ENCODE results near the gene UNC13A.

The UNC13A gene

DNA sequence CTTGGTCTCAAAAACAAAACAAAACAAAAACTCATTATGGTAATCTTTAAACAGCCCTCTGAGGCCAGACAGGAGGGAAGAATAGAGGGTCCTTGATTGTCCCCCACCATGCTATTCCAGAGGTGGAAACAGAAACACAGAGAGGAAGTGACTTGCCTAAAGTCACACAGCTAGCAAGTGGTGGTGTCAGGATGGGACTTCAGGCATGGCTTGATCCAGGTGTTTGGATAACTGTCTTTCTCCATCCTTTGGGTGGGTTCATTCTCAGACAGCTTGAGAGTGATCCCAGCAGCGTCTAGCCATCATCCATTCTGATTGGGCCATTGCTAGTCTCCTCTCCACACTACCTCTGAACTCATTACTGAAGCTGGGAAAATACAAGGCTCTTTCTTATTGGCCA lies 120.2 kb downstream of the UNC13A start:
- Histone ChIP-seq H3K4me3 (ENCODE audit: low read depth, low read length) (no peak overlapping the region), H3K9me3 (ENCODE audit: control insufficient read depth, insufficient read depth, low read length) (no peaks in the 10 kb centered on the region), H3K9ac (ENCODE audit: low read depth, low read length) (no peak overlapping the region), H3K4me1 (ENCODE audit: control insufficient read depth, insufficient read depth, low read length) (no peaks in the 10 kb centered on the region), H3K27me3 (ENCODE audit: control insufficient read depth, insufficient read depth, low read length) (no peaks in the 10 kb centered on the region), H3K36me3 (ENCODE audit: control insufficient read depth, insufficient read depth, low read length) (no peaks in the 10 kb centered on the region)

DNA sequence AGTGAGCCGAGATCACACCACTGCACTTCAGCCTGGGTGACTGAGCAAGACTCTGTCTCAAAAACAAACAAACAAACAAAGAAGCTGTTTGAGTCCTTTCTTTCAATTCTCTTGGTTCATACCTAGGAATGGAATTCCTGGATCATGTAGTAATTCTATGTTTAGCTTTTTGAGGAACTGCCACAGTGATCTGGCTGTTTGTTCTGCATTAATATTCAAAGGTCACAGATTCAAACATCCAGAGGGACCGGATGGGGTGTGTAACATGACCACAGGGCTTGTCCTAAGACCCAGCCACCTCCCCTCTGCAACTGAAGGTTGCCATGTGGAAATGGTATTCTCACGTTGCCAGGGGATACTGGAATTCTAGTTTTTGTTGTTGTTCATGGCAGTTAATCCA lies 122.5 kb downstream of the UNC13A start:
- Histone ChIP-seq H3K4me1 (ENCODE audit: control insufficient read depth, insufficient read depth, low read length) (no peaks in the 10 kb centered on the region), H3K9ac (ENCODE audit: low read depth, low read length) (no peak overlapping the region), H3K36me3 (ENCODE audit: control insufficient read depth, insufficient read depth, low read length) (no peaks in the 10 kb centered on the region), H3K4me3 (ENCODE audit: low read depth, low read length) (no peak overlapping the region), H3K27me3 (ENCODE audit: control insufficient read depth, insufficient read depth, low read length) (no peaks in the 10 kb centered on the region), H3K9me3 (ENCODE audit: control insufficient read depth, insufficient read depth, low read length) (no peaks in the 10 kb centered on the region)

DNA sequence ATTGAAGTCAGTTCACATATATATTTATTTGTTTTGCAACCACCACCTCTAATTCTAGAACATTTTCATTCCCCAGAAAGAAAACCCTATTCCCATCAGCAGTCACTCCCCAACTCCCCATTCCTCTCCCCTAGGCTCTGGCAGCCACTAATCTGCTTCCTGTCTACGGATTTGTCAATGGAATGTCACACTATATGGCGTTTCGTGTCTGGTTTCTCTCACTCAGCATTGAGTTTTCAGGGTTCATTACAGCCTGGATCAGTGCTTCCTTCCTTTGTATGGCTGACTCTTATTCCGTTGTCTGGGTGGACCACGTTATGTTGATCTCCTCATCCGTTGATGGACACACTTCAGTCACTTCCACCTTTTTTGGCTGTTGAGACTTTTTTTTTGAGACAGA lies 123.4 kb downstream of the UNC13A start:
- Histone ChIP-seq H3K36me3 (ENCODE audit: control insufficient read depth, insufficient read depth, low read length) (peaks cover 5% of the 10 kb centered on the region), H3K4me3 (ENCODE audit: low read depth, low read length) (no peak overlapping the region), H3K4me1 (ENCODE audit: control insufficient read depth, insufficient read depth, low read length) (no peaks in the 10 kb centered on the region)

DNA sequence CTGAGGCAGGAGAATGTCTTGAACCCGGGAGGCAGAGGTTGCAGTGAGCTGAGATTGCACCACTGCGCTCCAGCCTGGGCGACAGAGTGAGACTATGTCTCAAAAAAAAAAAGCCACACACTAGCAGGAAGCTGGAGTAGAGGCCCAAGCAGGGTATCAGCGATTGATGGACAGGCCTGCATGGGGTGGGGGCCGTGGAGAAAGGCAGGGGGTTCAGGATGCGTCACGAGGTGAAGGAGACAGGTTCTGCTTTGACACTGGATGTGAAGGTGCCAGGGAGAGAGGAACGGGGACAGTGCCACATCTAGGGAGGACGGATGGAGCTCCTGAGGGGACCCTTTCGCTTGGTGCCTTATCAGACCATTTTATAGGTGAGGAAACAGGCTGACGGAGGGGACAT lies 125.6 kb downstream of the UNC13A start:
- H3K36me3 ChIP-seq (ENCODE audit: control insufficient read depth, insufficient read depth, low read length) = peaks cover 5% of the 10 kb centered on the region
- H3K4me1 ChIP-seq (ENCODE audit: control insufficient read depth, insufficient read depth, low read length) = no peaks in the 10 kb centered on the region
- no peak overlapping the region for H3K9ac ChIP-seq (ENCODE audit: low read depth, low read length)
- H3K27me3 ChIP-seq (ENCODE audit: control insufficient read depth, insufficient read depth, low read length) = no peaks in the 10 kb centered on the region
- H3K9me3 ChIP-seq (ENCODE audit: control insufficient read depth, insufficient read depth, low read length) = no peaks in the 10 kb centered on the region
- H3K4me3 ChIP-seq (ENCODE audit: low read depth, low read length) = no peak overlapping the region

More for the DNA sequence above, 123.4 kb downstream of the UNC13A start:
- Histone ChIP-seq H3K27me3 (ENCODE audit: control insufficient read depth, insufficient read depth, low read length) (no peaks in the 10 kb centered on the region), H3K9me3 (ENCODE audit: control insufficient read depth, insufficient read depth, low read length) (no peaks in the 10 kb centered on the region), H3K9ac (ENCODE audit: low read depth, low read length) (no peak overlapping the region)

DNA sequence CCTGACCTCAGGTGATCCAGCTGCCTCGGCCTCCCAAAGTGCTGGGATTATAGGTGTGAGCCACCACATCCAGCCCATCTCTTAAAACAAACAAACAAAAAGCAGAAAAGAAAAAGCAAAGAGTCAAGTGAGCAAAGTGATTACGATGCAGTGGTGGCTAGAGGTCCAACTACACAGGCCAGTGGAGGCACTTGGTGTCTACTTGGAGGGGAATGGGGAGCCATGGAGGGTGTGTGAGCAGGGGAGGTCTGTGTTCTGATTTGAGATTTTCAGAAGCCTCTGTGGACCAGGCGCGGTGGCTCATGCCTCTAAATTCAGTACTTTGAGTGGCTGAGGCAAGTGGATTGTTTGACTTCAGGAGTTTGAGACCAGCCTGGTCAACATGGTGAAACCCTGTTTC lies 126.1 kb downstream of the UNC13A start:
- no peaks in the 10 kb centered on the region for H3K9me3 ChIP-seq (ENCODE audit: control insufficient read depth, insufficient read depth, low read length)
- H3K36me3 ChIP-seq (ENCODE audit: control insufficient read depth, insufficient read depth, low read length) = peaks cover 5% of the 10 kb centered on the region
- no peak overlapping the region for H3K9ac ChIP-seq (ENCODE audit: low read depth, low read length)
- H3K27me3 ChIP-seq (ENCODE audit: control insufficient read depth, insufficient read depth, low read length) = no peaks in the 10 kb centered on the region
- no peaks in the 10 kb centered on the region for H3K4me1 ChIP-seq (ENCODE audit: control insufficient read depth, insufficient read depth, low read length)
- H3K4me3 ChIP-seq (ENCODE audit: low read depth, low read length) = no peak overlapping the region

DNA sequence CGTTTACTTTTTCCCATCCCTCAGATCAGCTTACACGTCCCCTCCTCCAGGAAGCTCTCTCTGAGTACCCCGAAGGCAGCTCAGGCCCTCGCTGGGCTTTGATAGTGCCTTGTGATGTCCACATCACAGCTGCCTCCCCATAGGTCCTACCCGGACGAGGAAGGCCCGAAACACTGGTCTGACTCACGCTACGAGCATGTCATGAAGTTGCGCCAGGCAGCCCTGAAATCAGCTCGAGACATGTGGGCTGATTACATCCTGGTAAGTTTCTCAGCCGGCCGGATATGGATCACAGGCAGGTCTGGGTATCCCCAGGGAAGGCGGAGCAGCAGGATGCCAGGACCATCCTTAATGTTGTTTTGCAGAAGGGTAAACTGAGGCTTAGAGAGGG lies 128.0 kb downstream of the UNC13A start:
- no peaks in the 10 kb centered on the region for H3K4me1 ChIP-seq (ENCODE audit: control insufficient read depth, insufficient read depth, low read length)
- peaks cover 6% of the 10 kb centered on the region for H3K27me3 ChIP-seq (ENCODE audit: control insufficient read depth, insufficient read depth, low read length)
- no peak overlapping the region for H3K9ac ChIP-seq (ENCODE audit: low read depth, low read length)
- no peak overlapping the region for H3K4me3 ChIP-seq (ENCODE audit: low read depth, low read length)
- peaks cover 5% of the 10 kb centered on the region for H3K36me3 ChIP-seq (ENCODE audit: control insufficient read depth, insufficient read depth, low read length)
- H3K9me3 ChIP-seq (ENCODE audit: control insufficient read depth, insufficient read depth, low read length) = no peaks in the 10 kb centered on the region

DNA sequence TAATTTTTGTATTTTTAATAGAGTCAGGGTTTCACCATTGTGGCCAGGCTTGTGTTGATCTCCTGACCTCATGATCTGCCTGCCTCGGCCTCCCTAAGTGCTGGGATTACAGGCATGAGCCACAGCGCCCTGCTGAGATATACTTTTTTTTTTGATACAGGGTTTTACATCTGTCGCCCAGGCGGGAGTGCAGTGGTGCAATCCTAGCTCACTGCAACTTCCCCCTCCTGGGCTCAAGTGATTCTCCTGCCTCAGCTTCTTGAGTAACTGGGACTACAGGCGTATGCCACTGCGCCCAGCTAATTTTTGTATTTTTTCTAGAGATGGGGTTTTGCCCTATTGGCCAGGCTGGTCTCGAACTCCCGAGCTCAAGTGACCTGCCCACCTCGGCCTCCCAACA lies 130.7 kb downstream of the UNC13A start:
- no peak overlapping the region for H3K9ac ChIP-seq (ENCODE audit: low read depth, low read length)
- no peaks in the 10 kb centered on the region for H3K4me1 ChIP-seq (ENCODE audit: control insufficient read depth, insufficient read depth, low read length)
- H3K36me3 ChIP-seq (ENCODE audit: control insufficient read depth, insufficient read depth, low read length) = peaks cover 5% of the 10 kb centered on the region

DNA sequence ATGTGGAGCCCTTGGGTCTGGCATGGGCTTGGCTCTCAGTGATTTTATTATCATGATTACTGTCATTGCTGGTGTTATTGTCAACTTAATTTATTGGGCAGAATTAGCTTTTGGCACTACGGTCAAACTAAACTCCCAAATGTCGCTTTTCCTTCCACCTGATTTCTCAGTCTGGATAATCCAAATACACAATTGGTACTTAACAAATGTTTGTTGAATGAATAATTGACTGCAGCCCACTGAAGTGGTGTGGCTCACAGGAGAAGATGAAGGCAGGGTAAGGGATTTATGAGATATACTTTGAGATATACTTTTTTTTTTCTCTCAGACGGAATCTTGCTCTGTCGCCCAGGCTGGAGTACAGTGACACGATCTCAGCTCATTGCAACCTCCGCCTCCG lies 131.2 kb downstream of the UNC13A start:
- Histone ChIP-seq H3K27me3 (ENCODE audit: control insufficient read depth, insufficient read depth, low read length) (peaks cover 6% of the 10 kb centered on the region), H3K4me3 (ENCODE audit: low read depth, low read length) (no peak overlapping the region), H3K9ac (ENCODE audit: low read depth, low read length) (no peak overlapping the region), H3K4me1 (ENCODE audit: control insufficient read depth, insufficient read depth, low read length) (no peaks in the 10 kb centered on the region), H3K9me3 (ENCODE audit: control insufficient read depth, insufficient read depth, low read length) (no peaks in the 10 kb centered on the region), H3K36me3 (ENCODE audit: control insufficient read depth, insufficient read depth, low read length) (peaks cover 5% of the 10 kb centered on the region)

More for the DNA sequence above, 130.7 kb downstream of the UNC13A start:
- Histone ChIP-seq H3K27me3 (ENCODE audit: control insufficient read depth, insufficient read depth, low read length) (peaks cover 6% of the 10 kb centered on the region), H3K4me3 (ENCODE audit: low read depth, low read length) (no peak overlapping the region), H3K9me3 (ENCODE audit: control insufficient read depth, insufficient read depth, low read length) (no peaks in the 10 kb centered on the region)

DNA sequence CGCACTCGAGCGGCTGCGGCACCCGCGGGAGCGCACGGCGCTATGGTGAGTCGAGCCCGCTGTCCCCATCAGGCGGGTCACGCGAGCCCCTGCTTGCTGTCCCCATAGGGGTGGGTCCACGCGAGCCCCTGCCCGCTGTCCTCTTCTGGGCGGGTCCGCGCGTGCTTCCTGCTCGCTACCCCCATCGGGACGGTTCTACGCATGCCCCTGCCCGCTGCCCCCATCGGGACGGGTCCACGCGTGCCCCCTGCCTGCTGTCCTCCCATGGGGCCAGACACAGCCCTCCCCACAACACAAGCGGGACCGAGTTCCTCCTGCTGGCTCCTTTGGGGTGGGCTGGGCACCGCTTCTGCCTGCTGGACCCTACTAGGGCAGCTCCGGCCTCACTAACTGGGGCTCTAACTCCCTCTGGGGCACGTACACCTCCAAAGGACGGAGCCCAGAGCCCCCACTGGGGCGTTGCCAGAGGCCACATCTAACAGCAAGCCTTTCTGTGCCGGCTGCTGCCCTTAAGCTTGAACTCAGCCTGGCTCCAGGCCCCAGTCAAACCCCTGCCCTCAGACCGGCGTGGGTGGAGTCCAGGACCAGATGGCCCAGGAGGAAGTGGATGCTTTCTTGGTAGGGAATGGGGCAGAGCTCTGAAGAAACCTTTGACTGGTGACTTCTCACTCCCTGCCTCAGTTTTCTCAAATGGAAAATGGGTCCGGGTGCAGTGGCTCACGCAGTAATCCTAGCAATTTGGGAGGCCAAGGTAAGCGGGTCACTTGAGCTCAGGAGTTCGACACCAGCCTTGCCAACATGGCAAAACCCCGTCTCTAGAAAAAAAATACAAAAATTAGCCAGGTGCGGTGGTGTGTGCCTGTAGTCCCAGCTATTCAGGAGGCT lies 132.0 kb downstream of the UNC13A start:
- Histone ChIP-seq H3K9ac (ENCODE audit: low read depth, low read length) (no peak overlapping the region), H3K4me1 (ENCODE audit: control insufficient read depth, insufficient read depth, low read length) (no peaks in the 10 kb centered on the region), H3K27me3 (ENCODE audit: control insufficient read depth, insufficient read depth, low read length) (peaks cover 6% of the 10 kb centered on the region), H3K36me3 (ENCODE audit: control insufficient read depth, insufficient read depth, low read length) (peaks cover 5% of the 10 kb centered on the region), H3K9me3 (ENCODE audit: control insufficient read depth, insufficient read depth, low read length) (no peaks in the 10 kb centered on the region), H3K4me3 (ENCODE audit: low read depth, low read length) (peak overlapping the region; percentile 72)

DNA sequence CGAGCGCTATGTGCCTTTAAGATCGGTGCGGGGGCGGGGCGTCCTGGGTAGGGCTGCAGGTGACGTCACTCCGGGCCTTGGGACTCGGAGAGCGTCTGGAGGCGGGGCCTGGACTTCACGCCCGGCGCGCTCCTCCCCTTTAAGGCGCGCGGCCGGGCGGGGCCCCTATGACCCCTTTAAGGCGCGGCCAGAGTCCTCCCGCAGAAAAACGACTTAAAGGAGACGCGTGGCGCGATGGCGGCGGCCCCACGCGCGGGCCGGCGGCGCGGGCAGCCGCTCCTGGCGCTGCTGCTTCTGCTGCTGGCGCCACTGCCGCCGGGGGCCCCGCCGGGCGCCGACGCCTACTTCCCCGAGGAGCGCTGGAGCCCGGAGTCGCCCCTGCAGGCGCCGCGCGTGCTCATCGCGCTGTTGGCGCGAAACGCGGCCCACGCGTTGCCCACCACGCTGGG lies 132.7 kb downstream of the UNC13A start, which contains the start of gene COLGALT1:
TSS of gene COLGALT1 (plus strand) at position 170 of the 449 bp plus-strand sequence. CDS start at position 235, 65 bp downstream.
- H3K4me3 ChIP-seq (ENCODE audit: low read depth, low read length) = peak within 1 kb of the TSS; percentile 72
- H3K9ac ChIP-seq (ENCODE audit: low read depth, low read length) = no peak within 1 kb of the TSS
- H3K27me3 ChIP-seq (ENCODE audit: control insufficient read depth, insufficient read depth, low read length) = peaks cover 6% of the 10 kb centered on the region
- H3K4me1 ChIP-seq (ENCODE audit: control insufficient read depth, insufficient read depth, low read length) = no peaks in the 10 kb centered on the region
- H3K9me3 ChIP-seq (ENCODE audit: control insufficient read depth, insufficient read depth, low read length) = no peaks in the 10 kb centered on the region
- H3K36me3 ChIP-seq (ENCODE audit: control insufficient read depth, insufficient read depth, low read length) = peaks cover 5% of the 10 kb centered on the region

DNA sequence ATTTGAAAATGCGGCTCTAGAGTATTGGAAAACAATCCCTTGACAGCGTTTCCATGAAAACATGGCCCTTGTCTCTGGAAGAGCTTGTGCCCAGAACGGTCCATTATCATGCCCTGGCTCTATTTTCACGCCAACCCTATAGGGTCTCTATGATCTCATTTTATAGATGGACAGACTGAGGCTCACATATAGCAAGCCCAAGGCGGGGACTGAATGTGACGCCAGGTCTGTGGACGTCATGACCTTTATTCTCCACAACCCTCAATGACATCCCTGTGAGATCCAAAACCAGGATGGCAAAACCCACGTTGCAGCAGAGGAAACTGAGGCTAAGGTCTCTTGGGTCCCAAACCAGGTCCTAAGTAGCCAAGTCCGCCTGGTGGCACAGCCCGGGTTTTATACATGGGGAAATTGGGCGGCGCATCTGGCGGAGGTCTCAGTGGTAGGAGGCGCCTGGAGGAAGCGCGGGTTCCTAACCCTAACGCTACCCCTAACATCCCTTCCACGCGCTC lies 133.1 kb downstream of the UNC13A start:
- H3K27me3 ChIP-seq (ENCODE audit: control insufficient read depth, insufficient read depth, low read length) = peaks cover 6% of the 10 kb centered on the region
- no peaks in the 10 kb centered on the region for H3K9me3 ChIP-seq (ENCODE audit: control insufficient read depth, insufficient read depth, low read length)
- H3K36me3 ChIP-seq (ENCODE audit: control insufficient read depth, insufficient read depth, low read length) = peaks cover under 1% of the 10 kb centered on the region
- no peaks in the 10 kb centered on the region for H3K4me1 ChIP-seq (ENCODE audit: control insufficient read depth, insufficient read depth, low read length)
- H3K4me3 ChIP-seq (ENCODE audit: low read depth, low read length) = peak overlapping the region; percentile 48
- no peak overlapping the region for H3K9ac ChIP-seq (ENCODE audit: low read depth, low read length)

DNA sequence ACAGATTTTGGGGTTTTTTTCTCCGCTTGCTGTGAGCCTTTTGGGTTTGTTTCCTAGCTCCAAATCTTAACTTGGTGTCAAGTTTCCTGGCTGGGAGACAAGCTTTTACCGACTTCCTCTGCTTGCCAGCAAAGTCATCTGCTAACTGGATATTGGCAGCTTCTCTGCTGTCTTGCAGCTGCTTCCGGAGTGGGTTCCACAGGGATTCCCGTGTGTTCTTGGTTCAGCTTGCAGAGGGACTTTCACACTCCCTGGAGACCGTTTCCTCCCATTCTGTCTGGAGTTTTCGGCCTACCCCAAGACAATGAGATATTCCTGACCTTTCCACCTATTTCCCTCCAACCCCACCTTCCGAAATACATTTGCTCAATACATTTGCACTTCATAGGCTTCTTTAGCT lies 134.9 kb downstream of the UNC13A start:
- Histone ChIP-seq H3K4me1 (ENCODE audit: control insufficient read depth, insufficient read depth, low read length) (no peaks in the 10 kb centered on the region), H3K9ac (ENCODE audit: low read depth, low read length) (no peak overlapping the region), H3K36me3 (ENCODE audit: control insufficient read depth, insufficient read depth, low read length) (no peaks in the 10 kb centered on the region), H3K27me3 (ENCODE audit: control insufficient read depth, insufficient read depth, low read length) (peaks cover 6% of the 10 kb centered on the region), H3K4me3 (ENCODE audit: low read depth, low read length) (no peak overlapping the region), H3K9me3 (ENCODE audit: control insufficient read depth, insufficient read depth, low read length) (no peaks in the 10 kb centered on the region)

Measured in iPS-15b (cell line).